ENCODE results near the gene ADARB1.

The ADARB1 gene

GRCh38 chr21:45154511-45155508 lies 80.4 kb downstream of the ADARB1 start:
- no peak for DNase-seq

- no peak for DNase-seq
Measured at GRCh38 chr21:45155910-45156309, 81.5 kb downstream of the ADARB1 start.

- no peak for DNase-seq
Measured at GRCh38 chr21:45156459-45156858, 82.1 kb downstream of the ADARB1 start.

GRCh38 chr21:45157932-45158331 lies 83.6 kb downstream of the ADARB1 start:
- DNase-seq = no peak

- no peak for DNase-seq
Measured at GRCh38 chr21:45158491-45159423, 84.4 kb downstream of the ADARB1 start.

- DNase-seq = no peak
Measured at GRCh38 chr21:45160198-45160597, 85.8 kb downstream of the ADARB1 start.

- DNase-seq = no peak
Measured at GRCh38 chr21:45161038-45161945, 86.9 kb downstream of the ADARB1 start.

- DNase-seq = no peak
Measured at GRCh38 chr21:45162115-45162514, 87.7 kb downstream of the ADARB1 start.

- no peak for DNase-seq
Measured at GRCh38 chr21:45162809-45163208, 88.4 kb downstream of the ADARB1 start.

GRCh38 chr21:45163413-45164123 lies 89.2 kb downstream of the ADARB1 start:
- no peak for DNase-seq

- no peak for DNase-seq
Measured at GRCh38 chr21:45164124-45164511, 89.7 kb downstream of the ADARB1 start.

- DNase-seq = no peak
Measured at GRCh38 chr21:45164838-45165237, 90.5 kb downstream of the ADARB1 start.

GRCh38 chr21:45166931-45167330 lies 92.6 kb downstream of the ADARB1 start:
- no peak for DNase-seq

- DNase-seq = no peak
Measured at GRCh38 chr21:45167796-45168222, 93.4 kb downstream of the ADARB1 start.

- no peak for DNase-seq
Measured at GRCh38 chr21:45168522-45168921, 94.1 kb downstream of the ADARB1 start.

GRCh38 chr21:45169001-45169400 lies 94.6 kb downstream of the ADARB1 start:
- DNase-seq = no peak

- DNase-seq = no peak
Measured at GRCh38 chr21:45169682-45170081, 95.3 kb downstream of the ADARB1 start.

- no peak for DNase-seq
Measured at GRCh38 chr21:45170987-45171386, 96.6 kb downstream of the ADARB1 start.

- no peak for DNase-seq
Measured at GRCh38 chr21:45172420-45172819, 98.0 kb downstream of the ADARB1 start.

GRCh38 chr21:45175326-45176095 lies 101.1 kb downstream of the ADARB1 start:
- no peak for DNase-seq

- no peak for DNase-seq
Measured at GRCh38 chr21:45176141-45176540, 101.8 kb downstream of the ADARB1 start.
